OCI-LY3 (cell line): ENCODE data around the gene THUMPD2.

ENCODE experiments used
- CTCF ChIP-seq: fragments of 200-600, 300-600 bp; sonication (generic); IDR thresholded peaks from 2 replicates; pipeline ENCODE4 v1.5.1; 2014; ENCODE audit warnings: antibody characterized with exemption, low read length, low read depth
- EZH2phosphoT487 ChIP-seq: fragments of 200-600 bp; shearing (Covaris generic); IDR thresholded peaks from 2 replicates; pipeline ENCODE4 v1.6.1; 2018; ENCODE audit warnings: antibody characterized with exemption, mixed run types, low read depth

DNA sequence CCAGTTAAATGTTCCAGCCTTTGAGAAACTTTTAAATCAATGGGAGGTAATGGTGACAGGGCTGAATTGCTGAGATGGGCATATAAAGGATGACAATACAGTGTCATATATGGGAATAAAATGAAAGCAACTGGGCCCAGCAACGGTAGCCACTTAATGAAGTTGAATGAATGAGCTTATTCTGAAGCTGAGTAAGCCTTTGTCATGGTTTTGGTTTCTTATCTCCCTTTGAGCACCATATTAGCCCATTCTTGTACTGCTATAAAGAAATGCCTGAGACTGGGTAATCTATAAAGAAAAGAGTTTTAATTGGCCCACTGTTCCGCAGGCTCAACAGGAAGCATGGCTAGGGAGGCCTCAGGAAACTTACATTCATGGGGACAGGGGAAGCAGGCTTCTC is 3.5 kb upstream of the THUMPD2 start:
- TF ChIP-seq CTCF (no peak), EZH2phosphoT487 (no peak)
